K562 (cell line): ENCODE results near the gene SLC66A2. TPM values are rescaled to one million over a fixed set of nuclear protein-coding genes. Genes with fewer than 3 reads are reported as not detected.

Experiments used
- ATAC-seq: fragments of 200-7000 bp; cut with Tn5 transposase; 3 replicates; pipeline ENCODE4 v1.9.1; 2020; ENCODE audit warnings: moderate library complexity
- BruUV-seq: library from RNA; stranded (reverse); fragments of 400-500 nt; replicated peaks from 2 replicates; lab custom pipeline; 2021; lab: Mats Ljungman, UMichigan
- CTCF ChIA-PET: fragments of 300-600 bp; formaldehyde crosslinking; extraction: SDS; loops from one replicate; lab custom pipeline; 2021; ENCODE audit warnings: low intra/inter-chr PET ratio; lab: Yijun Ruan, JAX
- POLR2A ChIA-PET: fragments of 300-600, 350-650 bp; sonication (Branson Sonifier 250); formaldehyde crosslinking; extraction: SDS; loops from one replicate; lab custom pipeline; 2021; ENCODE audit warnings: antibody characterized with exemption, inconsistent platforms; lab: Yijun Ruan, JAX
- DNase-seq, 4 experiments: peaks; one replicate each; pipeline versions ENCODE4 v3.0.0 to v3.0.0-alpha.2; 2011 to 2018; ENCODE audit warnings: low spot score in 3 of 4, mixed read lengths in 3 of 4; ENCODE audit errors: extremely low read depth in 1 of 4
- FAIRE-seq: peaks from 2 replicates; lab custom pipeline; 2011; peaks lifted over from hg19 to GRCh38; lab: Jason Lieb, UNC
- H2AFZ ChIP-seq: 2 replicates; pipeline ENCODE4 v1.6.0; 2011; ENCODE audit warnings: low read depth, low read length, control low read depth, inconsistent platforms
- H3K27ac ChIP-seq: fragments of 200-600 bp; 3 replicates; pipeline ENCODE4 v1.8.0; 2011; ENCODE audit warnings: low read depth, mild to moderate bottlenecking, control low read depth, inconsistent platforms, low read length, moderate library complexity, mixed read lengths; ENCODE audit errors: extremely low read depth
- H3K27me3 ChIP-seq, 2 experiments: fragments of 300-600 bp in 1 of 2; 2 replicates in 1 of 2; 3 replicates in 1 of 2; pipeline versions ENCODE4 v1.6.0 to v1.8.0; 2011; ENCODE audit warnings: inconsistent platforms in 2 of 2, low read length in 2 of 2, mild to moderate bottlenecking in 1 of 2, mixed read lengths in 1 of 2, moderate library complexity in 1 of 2; ENCODE audit not compliant: control insufficient read depth in 2 of 2, insufficient read depth in 2 of 2
- H3K36me3 ChIP-seq: fragments of 300-600 bp; 3 replicates; pipeline ENCODE4 v1.8.0; 2011; ENCODE audit warnings: mild to moderate bottlenecking, low read length, inconsistent platforms; ENCODE audit not compliant: control insufficient read depth, insufficient read depth
- H3K4me1 ChIP-seq, 2 experiments: fragments of 200-600 bp in 1 of 2; replicated peaks in 1 of 2; 2 replicates in 1 of 2; 3 replicates in 1 of 2; pipeline versions ENCODE4 v1.5.1 to v1.8.0; 2011; ENCODE audit warnings: inconsistent platforms in 2 of 2, low read length in 2 of 2, mild to moderate bottlenecking in 1 of 2, mixed read lengths in 1 of 2, moderate library complexity in 1 of 2; ENCODE audit not compliant: control insufficient read depth in 2 of 2, insufficient read depth in 2 of 2
- H3K4me2 ChIP-seq: 2 replicates; pipeline ENCODE4 v1.6.1; 2011; ENCODE audit warnings: low read length, control low read depth, inconsistent platforms, mixed read lengths; ENCODE audit not compliant: insufficient read depth
- H3K4me3 ChIP-seq: fragments of 200-600 bp; sonication (generic), shearing (Covaris generic); 2 replicates; pipeline ENCODE4 v1.5.1; 2016; ENCODE audit warnings: control low read depth, inconsistent platforms
- H3K79me2 ChIP-seq: fragments of 200-600 bp; 3 replicates; pipeline ENCODE4 v1.8.0; 2011; ENCODE audit warnings: low read length, inconsistent platforms; ENCODE audit not compliant: control insufficient read depth, insufficient read depth
- H3K9ac ChIP-seq, 2 experiments: 2 replicates each; pipeline versions ENCODE4 v1.6.0 to v1.6.1; 2011; ENCODE audit warnings: low read depth in 2 of 2, low read length in 2 of 2, control low read depth in 1 of 2, inconsistent platforms in 1 of 2, mild to moderate bottlenecking in 1 of 2, mixed read lengths in 1 of 2; ENCODE audit not compliant: insufficient read depth in 1 of 2
- H3K9me1 ChIP-seq: one replicate; pipeline ENCODE4 v1.6.0; 2011; ENCODE audit warnings: inconsistent platforms, mild to moderate bottlenecking, low read length, moderate library complexity; ENCODE audit not compliant: control insufficient read depth, insufficient read depth
- H3K9me3 ChIP-seq: replicated peaks from 2 replicates; pipeline ENCODE4 v1.5.1; 2011; ENCODE audit warnings: low read depth, low read length, inconsistent platforms; ENCODE audit not compliant: control insufficient read depth, insufficient read depth
- H4K20me1 ChIP-seq: replicated peaks from 2 replicates; pipeline ENCODE4 v1.6.1; 2011; ENCODE audit warnings: low read length, inconsistent platforms, mixed read lengths; ENCODE audit not compliant: control insufficient read depth, insufficient read depth
- CBX1 ChIP-seq: sonication (generic); IDR thresholded peaks from 2 replicates; pipeline ENCODE4 v1.6.1; 2016; ENCODE audit warnings: antibody characterized with exemption, low read depth, mild to moderate bottlenecking
- CXXC5 ChIP-seq: fragments of 250-450 bp; sonication (Bioruptor Pico); IDR thresholded peaks from 2 replicates; pipeline ENCODE4 v1.8.0; 2022; ENCODE audit warnings: inconsistent platforms, mild to moderate bottlenecking, moderate library complexity
- SMAD4 ChIP-seq: fragments of 250-450 bp; sonication (Bioruptor Pico); conservative IDR thresholded peaks from 2 replicates; pipeline ENCODE4 v1.8.0; 2021; ENCODE audit warnings: inconsistent platforms, mild to moderate bottlenecking, moderate library complexity
- SMARCC2 ChIP-seq: fragments of 450-650 bp; IDR thresholded peaks from 2 replicates; pipeline ENCODE4 v1.6.1; 2017; ENCODE audit warnings: antibody characterized with exemption, moderate library complexity, mild to moderate bottlenecking, low read depth
- SOX6 ChIP-seq: fragments of 450-650 bp; IDR thresholded peaks from 2 replicates; pipeline ENCODE4 v1.6.1; 2014; ENCODE audit warnings: mild to moderate bottlenecking
- ZEB2 ChIP-seq: fragments of 450-650 bp; IDR thresholded peaks from 2 replicates; pipeline ENCODE4 v1.6.1; 2016
- ZKSCAN3 ChIP-seq: fragments of 250-450 bp; sonication (Bioruptor Pico); IDR thresholded peaks from 2 replicates; pipeline ENCODE4 v1.4.0; 2020
- ZNF3 ChIP-seq: fragments of 250-450 bp; sonication (Bioruptor Pico); IDR thresholded peaks from 2 replicates; pipeline ENCODE4 v1.5.0; 2021; ENCODE audit warnings: mild to moderate bottlenecking, moderate library complexity
- ZNF695 ChIP-seq: fragments of 450-650 bp; formaldehyde crosslinking; IDR thresholded peaks from 2 replicates; pipeline ENCODE4 v1.4.0; 2020; ENCODE audit warnings: mild to moderate bottlenecking, moderate library complexity
- WGBS: fragments of 100-300 bp; shearing (Covaris generic); methylation state at CpG from one replicate; pipeline ENCODE4 v1.1.6; 2016; ENCODE audit warnings: low coverage, mixed read lengths; ENCODE audit not compliant: insufficient coverage; ENCODE audit errors: missing lambda C conversion rate; 5-methylcytosine and 5-hydroxymethylcytosine counted together
- in situ Hi-C: fragments of 300-500 bp; cut with MboI; formaldehyde crosslinking; loops from 4 replicates; pipeline ENCODE4 v1.15.0; 2018; ENCODE audit warnings: inconsistent platforms, mixed read lengths
- intact Hi-C: fragments of 100-400 bp; cut with micrococcal nuclease; formaldehyde crosslinking; loops from 2 replicates; pipeline ENCODE4 v1.14.2; 2022
- polyA plus RNA-seq, 8 experiments: library from polyadenylated mRNA; depleted of rRNA in 4 of 8; stranded (reverse) in 5 of 8; unstranded in 3 of 8; fragments of >200 nt; fragmentation: Nextera tagmentation in 2 of 8; fragmentation: Illumina TruSeq in 1 of 8; extraction: Ambion mirVana in 2 of 8; extraction: Trizol in 1 of 8; gene quantifications; 2 replicates each; pipeline versions ENCODE4 v1.2.1 to v1.2.3, GENCODE V29; 2011 to 2014; ENCODE audit warnings: inconsistent platforms in 1 of 8, missing spikeins in 1 of 8
- total RNA-seq, 7 experiments: library from RNA; depleted of rRNA in 6 of 7; stranded (reverse); fragments of >200 nt in 6 of 7; fragmentation: Illumina TruSeq in 2 of 7; extraction: Trizol in 2 of 7; gene quantifications; 2 replicates each; pipeline versions ENCODE4 v1.2.1 to v1.2.3, GENCODE V29; 2011 to 2021; ENCODE audit warnings: low replicate concordance in 1 of 7
- TF ChIP-seq, protein P1 (sequence below), 2 experiments: fragments of 150-350 bp in 1 of 2; IDR thresholded peaks; 2 replicates each; pipeline ENCODE4 v1.6.1; 2012 to 2016; ENCODE audit warnings: low read depth in 2 of 2, low read length in 2 of 2, mild to moderate bottlenecking in 1 of 2, moderate library complexity in 1 of 2
- TF ChIP-seq, protein P2 (sequence below): fragments of 450-650 bp; formaldehyde crosslinking; IDR thresholded peaks from 2 replicates; pipeline ENCODE4 v1.4.0; 2020; ENCODE audit warnings: mild to moderate bottlenecking

Gene SLC66A2
- total and polyA plus RNA-seq, 9 of the 15 experiments (the other 6 are each of a cell fraction or from before 2014, with no cell fraction given), result 0.25 to 17.5 (median 5.6) TPM

DNA sequence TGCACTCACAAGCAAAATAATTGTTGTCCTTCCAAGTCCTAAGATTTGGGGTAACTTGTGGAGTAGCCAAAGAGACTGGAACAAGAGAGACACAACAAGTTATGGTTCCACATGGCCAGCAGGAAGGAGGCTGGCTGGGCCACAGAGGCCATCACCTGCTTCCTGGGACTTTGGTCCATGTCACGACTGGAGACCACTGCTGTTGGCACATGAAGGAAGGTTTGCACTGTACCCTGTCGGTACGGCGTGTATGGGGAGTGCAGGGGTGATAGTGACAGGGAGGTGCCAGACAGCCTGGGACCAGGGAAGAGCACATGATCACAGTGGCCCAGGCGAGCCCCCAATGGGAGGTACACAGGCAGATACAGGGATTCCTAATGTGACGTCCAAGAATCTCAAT lies 15.5 kb downstream of the SLC66A2 start:
- TF ChIP-seq ZEB2 (no peak), SMARCC2 (no peak), SMAD4 (CRISPR knock-in tag) (no peak), CXXC5 (CRISPR knock-in tag) (no peak), SOX6 (no peak), ZNF695 (CRISPR knock-in tag) (no peak), ZNF3 (CRISPR knock-in tag) (no peak), ZKSCAN3 (CRISPR knock-in tag) (no peak), CBX1 (no peak)
- TF ChIP-seq, protein P1, sequence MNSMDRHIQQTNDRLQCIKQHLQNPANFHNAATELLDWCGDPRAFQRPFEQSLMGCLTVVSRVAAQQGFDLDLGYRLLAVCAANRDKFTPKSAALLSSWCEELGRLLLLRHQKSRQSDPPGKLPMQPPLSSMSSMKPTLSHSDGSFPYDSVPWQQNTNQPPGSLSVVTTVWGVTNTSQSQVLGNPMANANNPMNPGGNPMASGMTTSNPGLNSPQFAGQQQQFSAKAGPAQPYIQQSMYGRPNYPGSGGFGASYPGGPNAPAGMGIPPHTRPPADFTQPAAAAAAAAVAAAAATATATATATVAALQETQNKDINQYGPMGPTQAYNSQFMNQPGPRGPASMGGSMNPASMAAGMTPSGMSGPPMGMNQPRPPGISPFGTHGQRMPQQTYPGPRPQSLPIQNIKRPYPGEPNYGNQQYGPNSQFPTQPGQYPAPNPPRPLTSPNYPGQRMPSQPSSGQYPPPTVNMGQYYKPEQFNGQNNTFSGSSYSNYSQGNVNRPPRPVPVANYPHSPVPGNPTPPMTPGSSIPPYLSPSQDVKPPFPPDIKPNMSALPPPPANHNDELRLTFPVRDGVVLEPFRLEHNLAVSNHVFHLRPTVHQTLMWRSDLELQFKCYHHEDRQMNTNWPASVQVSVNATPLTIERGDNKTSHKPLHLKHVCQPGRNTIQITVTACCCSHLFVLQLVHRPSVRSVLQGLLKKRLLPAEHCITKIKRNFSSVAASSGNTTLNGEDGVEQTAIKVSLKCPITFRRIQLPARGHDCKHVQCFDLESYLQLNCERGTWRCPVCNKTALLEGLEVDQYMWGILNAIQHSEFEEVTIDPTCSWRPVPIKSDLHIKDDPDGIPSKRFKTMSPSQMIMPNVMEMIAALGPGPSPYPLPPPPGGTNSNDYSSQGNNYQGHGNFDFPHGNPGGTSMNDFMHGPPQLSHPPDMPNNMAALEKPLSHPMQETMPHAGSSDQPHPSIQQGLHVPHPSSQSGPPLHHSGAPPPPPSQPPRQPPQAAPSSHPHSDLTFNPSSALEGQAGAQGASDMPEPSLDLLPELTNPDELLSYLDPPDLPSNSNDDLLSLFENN (IDR thresholded peaks at IDR 0.05; ENCODE audit: low read depth in 2 of 2, low read length in 2 of 2), result no peak
- TF ChIP-seq, protein P2, sequence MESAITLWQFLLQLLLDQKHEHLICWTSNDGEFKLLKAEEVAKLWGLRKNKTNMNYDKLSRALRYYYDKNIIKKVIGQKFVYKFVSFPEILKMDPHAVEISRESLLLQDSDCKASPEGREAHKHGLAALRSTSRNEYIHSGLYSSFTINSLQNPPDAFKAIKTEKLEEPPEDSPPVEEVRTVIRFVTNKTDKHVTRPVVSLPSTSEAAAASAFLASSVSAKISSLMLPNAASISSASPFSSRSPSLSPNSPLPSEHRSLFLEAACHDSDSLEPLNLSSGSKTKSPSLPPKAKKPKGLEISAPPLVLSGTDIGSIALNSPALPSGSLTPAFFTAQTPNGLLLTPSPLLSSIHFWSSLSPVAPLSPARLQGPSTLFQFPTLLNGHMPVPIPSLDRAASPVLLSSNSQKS, result no peak
- peaks cover 3% of the 10 kb centered on the region; the same call in 1 of the 3 replicates for H3K36me3 ChIP-seq
- 81% methylated on average over 4 of the region's 6 CpGs for WGBS
- no peak overlapping the region for H3K27ac ChIP-seq
- H3K4me1 ChIP-seq, result peaks cover 0 to 3% of the 10 kb centered on the region in 2 experiments; a peak in 2 of 5 replicates
- POLR2A ChIA-PET, result interaction anchor here (1.1 kb wide), 1 partner anchor 12 kb away, joined by 3 read pairs; no protein-coding TSS in a partner anchor
- peaks cover 3% of the 10 kb centered on the region; the same call in 1 of the 2 replicates for H3K9me3 ChIP-seq
- no TSS peak for BruUV-seq
- intact Hi-C loops (no loop called here), in situ Hi-C loops (no loop called here)
- H4K20me1 ChIP-seq, result no peaks in the 10 kb centered on the region
- FAIRE-seq (no peak), DNase-seq (no peak), ATAC-seq (no peak)
- no peak overlapping the region for H3K4me3 ChIP-seq
- no peak overlapping the region for H3K9ac ChIP-seq
- no peak overlapping the region for H2AFZ ChIP-seq
- no peaks in the 10 kb centered on the region for H3K9me1 ChIP-seq
- no peaks in the 10 kb centered on the region for H3K27me3 ChIP-seq
- CTCF ChIA-PET, result no interaction called here
- H3K4me2 ChIP-seq, result no peak overlapping the region
- no peaks in the 10 kb centered on the region for H3K79me2 ChIP-seq
